ENCODE data around the gene RETREG2.

Gene RETREG2

GRCh38 chr2:219169930-219170654 is 8.0 kb upstream of the RETREG2 start, which contains the start of gene SLC23A3:
TSS of gene SLC23A3 (minus strand) at chr2:219170029. CDS start at chr2:219169984, 45 bp downstream.
- DNase-seq: no peak

DNA sequence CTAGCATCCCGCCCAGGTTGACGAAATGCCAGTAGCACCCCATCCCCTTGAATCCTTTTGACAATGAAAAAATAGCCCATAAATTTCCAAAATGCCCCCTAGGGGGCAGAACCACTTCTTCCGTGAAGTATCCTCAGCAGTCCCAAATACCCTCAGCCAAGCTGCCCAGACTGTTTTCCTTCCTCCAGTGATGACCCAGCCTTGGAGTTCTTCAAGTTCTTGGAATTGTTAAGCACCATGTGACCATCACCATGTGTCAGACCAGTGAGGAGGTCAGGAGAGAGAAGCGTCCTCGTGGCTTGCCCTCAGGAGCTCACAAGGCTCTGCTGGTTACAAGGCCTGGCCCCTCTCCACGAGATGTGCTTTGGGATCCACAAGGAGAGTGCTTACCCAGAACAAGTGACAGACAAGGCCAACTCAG is 6.8 kb upstream of the RETREG2 start:
- DNase-seq: peak; percentile 89

GRCh38 chr2:219172231-219173154 is 5.6 kb upstream of the RETREG2 start:
- DNase-seq: no peak

GRCh38 chr2:219173176-219173575 is 4.9 kb upstream of the RETREG2 start:
- no peak for DNase-seq

DNA sequence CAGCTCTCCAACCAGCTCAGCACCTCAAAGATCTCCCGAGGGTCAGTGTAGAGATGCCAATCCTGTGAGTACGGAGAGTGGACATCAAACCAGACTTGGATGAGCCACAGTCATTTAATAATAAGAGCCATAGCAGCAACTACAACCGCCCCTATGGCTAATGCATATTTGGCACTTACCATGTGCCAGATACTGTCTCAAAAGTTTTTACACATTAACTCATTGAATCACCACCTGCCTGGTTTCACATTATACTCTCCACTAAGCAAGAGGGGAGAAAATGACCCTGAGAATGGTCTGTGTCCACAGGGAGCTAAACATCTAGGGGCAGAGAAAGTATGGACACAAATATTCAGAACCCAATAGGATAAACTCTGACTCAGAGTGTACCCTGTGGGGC is 3.9 kb upstream of the RETREG2 start:
- DNase-seq: no peak

GRCh38 chr2:219174801-219175200 is 3.3 kb upstream of the RETREG2 start:
- DNase-seq: no peak

DNA sequence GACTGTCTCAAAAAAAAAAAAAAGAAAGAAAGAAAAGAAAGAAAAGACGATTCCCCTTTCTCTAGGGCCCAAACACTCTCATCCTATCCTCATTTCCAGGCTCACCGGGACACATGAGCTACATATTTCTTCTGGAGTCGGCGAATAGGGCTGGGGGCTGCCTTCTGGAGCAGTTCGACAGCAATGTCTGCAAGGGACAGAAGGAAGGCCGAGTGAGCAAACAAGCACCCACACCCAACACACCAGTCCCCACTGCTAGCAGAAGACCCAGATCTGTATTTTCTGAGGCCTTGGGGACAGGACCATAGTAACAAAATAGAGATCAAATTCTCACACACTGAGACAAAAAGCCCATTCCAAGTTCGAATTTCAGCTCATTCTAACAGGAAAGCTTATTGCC is 2.6 kb upstream of the RETREG2 start:
- DNase-seq: no peak

DNA sequence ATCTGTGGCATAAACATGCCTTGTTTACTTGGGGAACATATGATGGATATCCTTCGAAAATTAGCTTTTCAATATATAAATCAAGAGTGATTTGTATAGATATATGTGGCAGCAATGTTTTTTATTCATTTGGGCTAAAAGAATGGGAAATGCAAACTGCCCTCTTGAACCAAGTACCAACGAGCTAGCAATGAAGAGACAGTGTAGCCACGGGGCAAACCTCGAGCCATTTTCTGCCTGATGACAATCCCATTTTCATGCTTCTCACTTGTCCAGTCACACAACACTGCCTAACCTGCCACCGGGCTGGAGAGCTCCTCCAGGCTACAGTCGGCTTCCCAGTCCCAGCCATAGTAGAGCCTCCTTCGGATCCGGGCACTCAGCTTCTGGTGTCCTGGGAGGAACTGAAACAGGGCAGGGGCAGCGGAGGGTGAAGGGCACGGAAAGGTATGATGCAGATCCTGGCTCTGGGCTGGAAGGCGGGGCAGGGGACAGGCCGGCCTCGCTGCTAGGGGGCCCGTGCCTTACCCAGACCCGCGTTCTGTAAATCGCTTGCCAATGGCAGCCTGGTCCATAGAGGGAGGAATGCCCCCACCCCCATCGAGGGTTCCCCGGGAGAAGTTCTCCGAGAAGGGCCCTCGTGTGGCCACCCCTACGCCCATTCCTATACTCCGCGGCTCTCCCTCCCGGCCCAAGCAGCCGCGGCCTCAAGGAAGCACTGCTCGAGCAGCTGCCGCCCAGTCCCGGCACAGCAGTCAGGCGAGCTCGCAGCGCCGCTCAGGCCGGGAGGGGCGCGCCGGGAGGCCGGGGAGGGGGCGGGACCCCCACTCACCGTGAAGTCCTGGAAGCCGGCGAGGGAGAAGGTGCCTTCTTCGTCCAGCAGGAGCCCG is 1.9 kb upstream of the RETREG2 start:
- peak; percentile 48 for DNase-seq

DNA sequence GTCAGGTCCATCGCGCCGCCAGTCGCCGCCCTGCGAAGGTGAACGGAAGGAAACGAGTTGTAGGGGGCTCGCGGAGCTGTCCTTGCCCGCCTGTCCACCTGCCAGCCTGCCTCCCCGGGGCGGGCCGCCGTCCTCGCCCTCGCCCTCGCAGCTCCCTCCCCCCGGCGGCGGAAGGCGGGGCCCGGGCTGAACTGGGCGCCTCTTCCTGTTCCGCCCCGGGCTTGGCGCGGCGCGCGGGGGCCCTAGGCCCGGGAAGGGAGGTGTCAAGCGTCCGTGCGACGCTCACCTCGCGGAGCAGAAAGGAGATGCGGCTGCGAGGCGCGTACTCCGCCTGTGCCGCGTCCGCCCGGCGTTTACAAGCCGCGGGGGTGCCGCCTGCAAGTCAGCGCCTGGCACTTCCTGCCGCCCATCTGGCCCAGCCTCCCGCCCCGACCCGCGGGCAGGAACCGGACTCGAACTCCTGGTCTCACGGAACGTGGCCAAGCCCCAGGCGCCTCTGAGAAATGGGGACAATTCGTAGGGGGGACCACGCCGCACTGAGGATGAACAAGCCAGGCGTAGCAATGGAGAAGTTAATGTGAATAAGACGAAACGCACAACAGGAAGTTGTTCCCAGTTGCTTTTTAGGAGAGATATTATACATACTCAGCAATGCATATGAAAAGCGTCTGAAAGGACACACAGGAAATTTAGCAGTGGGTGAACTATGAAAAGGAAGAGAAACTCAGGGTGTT is 1.1 kb upstream of the RETREG2 start, which contains the start of gene CNPPD1:
TSS of gene CNPPD1 (minus strand) at position 108 of the 734 bp plus-strand sequence. CDS start at position 11, 97 bp downstream.
- peak; percentile 83 for DNase-seq

GRCh38 chr2:219178377-219179175 is 501 bp downstream of the RETREG2 start:
- peak; percentile 30 for DNase-seq

DNA sequence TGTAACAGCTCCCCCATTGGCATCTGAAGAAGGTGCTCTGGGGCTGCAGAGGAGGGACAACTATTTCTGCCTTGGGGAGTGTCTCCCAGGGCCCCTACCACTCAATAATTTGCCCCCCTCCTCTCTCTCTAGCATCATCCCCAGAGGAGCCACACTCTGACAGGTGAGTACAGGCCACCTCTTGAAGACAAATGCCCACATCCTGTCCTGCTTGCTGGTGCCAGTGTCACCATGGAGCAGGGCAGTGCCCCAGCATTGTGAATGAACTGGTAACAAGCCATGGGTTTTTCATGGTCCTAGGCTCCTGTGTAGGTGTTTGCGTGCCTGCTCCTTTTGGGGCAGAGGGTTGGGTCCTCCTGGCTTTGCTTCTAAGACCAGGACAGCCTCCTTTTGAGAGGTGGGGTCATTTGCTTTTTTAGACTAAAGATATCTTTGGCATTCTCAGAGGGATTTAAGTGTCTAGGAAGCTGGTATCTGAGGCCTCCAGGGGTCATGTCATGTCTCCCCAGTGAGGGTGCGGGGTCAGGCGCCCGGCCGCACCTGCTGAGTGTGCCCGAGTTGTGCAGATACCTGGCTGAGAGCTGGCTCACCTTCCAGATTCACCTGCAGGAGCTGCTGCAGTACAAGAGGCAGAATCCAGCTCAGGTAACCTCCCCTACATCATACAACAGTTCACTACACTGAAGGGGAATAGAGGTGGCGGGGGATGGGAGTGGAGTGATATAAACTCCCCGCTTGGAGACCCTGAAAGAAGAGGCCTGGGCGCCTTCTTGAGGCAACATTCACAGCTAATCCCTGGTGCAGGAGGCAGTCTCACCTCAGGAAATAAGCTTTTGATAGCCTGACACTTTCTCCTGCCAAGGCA is 1.8 kb downstream of the RETREG2 start:
- no peak for DNase-seq

GRCh38 chr2:219180961-219181360 is 2.9 kb downstream of the RETREG2 start:
- no peak for DNase-seq

DNA sequence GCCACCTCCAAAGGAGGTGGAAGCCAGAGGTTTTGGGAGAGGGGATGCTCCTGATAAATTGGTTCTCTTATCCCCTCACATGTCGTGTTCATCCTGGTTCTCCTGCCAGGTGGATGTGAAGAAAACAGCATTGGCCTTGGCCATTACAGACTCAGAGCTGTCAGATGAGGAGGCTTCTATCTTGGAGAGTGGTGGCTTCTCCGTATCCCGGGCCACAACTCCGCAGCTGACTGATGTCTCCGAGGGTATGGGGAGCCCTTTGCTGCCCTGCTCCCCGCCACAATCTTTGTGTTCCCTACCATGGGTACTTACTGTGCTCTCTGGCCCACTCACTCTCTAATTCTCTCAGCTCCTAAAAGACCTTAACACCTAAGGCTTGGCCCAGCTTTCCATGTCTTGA is 3.5 kb downstream of the RETREG2 start:
- DNase-seq: no peak

GRCh38 chr2:219182331-219183150 is 4.5 kb downstream of the RETREG2 start:
- no peak for DNase-seq

- DNase-seq: no peak
These were observed 5.2 kb downstream of the RETREG2 start for GRCh38 chr2:219183151-219183772.

- DNase-seq: no peak
These were observed 6.0 kb downstream of the RETREG2 start for GRCh38 chr2:219184121-219184520.

GRCh38 chr2:219186754-219187456 is 8.8 kb downstream of the RETREG2 start:
- no peak for DNase-seq

GRCh38 chr2:219197388-219197787 is 19.3 kb downstream of the RETREG2 start:
- DNase-seq: no peak

Measured in fibroblast of skin of back (primary cell).